Upper lobe of left lung (tissue), 4 donors: ENCODE data around the gene GP2.

Experiments
- EP300 ChIP-seq, 4 donors: sonication (generic); formaldehyde crosslinking; IDR thresholded peaks; one replicate each; pipeline ENCODE4 v1.5.1; 2017; ENCODE audit warnings: antibody characterized with exemption in 4 of 4, control low read depth in 2 of 4
- POLR2A ChIP-seq, 4 donors: fragments of 450-650 bp; IDR thresholded peaks; one replicate each; pipeline ENCODE4 v1.5.1; 2016 to 2017; ENCODE audit warnings: antibody characterized with exemption in 4 of 4, mild to moderate bottlenecking in 2 of 4
- POLR2AphosphoS5 ChIP-seq, 2 donors: sonication (generic); formaldehyde crosslinking; IDR thresholded peaks; one replicate each; pipeline ENCODE4 v1.5.1; 2017; ENCODE audit warnings: antibody characterized with exemption in 2 of 2
- TF ChIP-seq, protein P1 (sequence below), 6 experiments: fragments of 450-650 bp in 4 of 6; fragments of 200-600 bp in 2 of 6; sonication (generic) in 2 of 6; IDR thresholded peaks; one replicate each; pipeline ENCODE4 v1.5.1; 2016 to 2019; ENCODE audit warnings: antibody characterized with exemption in 6 of 6

DNA sequence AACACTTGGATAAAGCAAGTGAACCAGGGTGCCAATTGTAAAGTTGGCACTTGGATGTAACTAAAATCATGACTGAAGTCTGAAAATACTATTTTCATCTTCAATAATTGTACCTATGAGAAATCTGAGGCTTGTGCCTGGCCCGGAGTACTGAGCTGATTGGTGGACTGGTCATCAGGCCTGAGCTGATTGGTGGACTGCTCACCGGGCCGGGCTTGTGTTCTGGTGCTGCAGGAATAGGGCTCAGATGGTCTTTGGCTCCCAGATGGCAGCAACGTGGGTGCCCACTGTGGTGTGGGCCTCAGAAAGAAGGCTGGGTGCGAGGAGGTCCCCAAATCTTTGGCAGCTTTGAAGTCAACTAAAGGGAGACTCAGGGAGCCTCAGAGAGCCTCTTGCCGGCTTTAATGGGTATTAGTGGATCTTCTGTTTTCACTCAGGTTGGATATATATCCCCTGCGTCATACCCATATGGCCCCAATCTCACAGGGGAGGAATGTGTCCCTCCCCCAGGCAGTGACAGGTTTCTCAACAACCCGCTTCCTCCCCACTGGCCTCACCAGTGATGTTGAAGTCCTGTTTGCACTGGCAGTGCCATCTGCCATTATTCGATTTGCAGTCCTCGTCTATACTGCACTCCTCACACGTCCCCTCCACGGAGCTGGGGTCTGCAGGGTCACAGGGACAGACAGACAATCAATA lies 20.5 kb upstream of the GP2 start:
- TF ChIP-seq POLR2A (IDR thresholded peaks at IDR 0.05) (no peak), POLR2AphosphoS5 (IDR thresholded peaks at IDR 0.05) (no peak), EP300 (IDR thresholded peaks at IDR 0.05) (no peak)
- TF ChIP-seq, protein P1, sequence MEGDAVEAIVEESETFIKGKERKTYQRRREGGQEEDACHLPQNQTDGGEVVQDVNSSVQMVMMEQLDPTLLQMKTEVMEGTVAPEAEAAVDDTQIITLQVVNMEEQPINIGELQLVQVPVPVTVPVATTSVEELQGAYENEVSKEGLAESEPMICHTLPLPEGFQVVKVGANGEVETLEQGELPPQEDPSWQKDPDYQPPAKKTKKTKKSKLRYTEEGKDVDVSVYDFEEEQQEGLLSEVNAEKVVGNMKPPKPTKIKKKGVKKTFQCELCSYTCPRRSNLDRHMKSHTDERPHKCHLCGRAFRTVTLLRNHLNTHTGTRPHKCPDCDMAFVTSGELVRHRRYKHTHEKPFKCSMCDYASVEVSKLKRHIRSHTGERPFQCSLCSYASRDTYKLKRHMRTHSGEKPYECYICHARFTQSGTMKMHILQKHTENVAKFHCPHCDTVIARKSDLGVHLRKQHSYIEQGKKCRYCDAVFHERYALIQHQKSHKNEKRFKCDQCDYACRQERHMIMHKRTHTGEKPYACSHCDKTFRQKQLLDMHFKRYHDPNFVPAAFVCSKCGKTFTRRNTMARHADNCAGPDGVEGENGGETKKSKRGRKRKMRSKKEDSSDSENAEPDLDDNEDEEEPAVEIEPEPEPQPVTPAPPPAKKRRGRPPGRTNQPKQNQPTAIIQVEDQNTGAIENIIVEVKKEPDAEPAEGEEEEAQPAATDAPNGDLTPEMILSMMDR (IDR thresholded peaks at IDR 0.05): no peak
